K562 (cell line): ENCODE data around the gene LRRC47. TPM values are rescaled to one million over a fixed set of nuclear protein-coding genes. Genes with fewer than 3 reads are reported as not detected.

Experiments used
- ATAC-seq: fragments of 200-7000 bp; cut with Tn5 transposase; 3 replicates; pipeline ENCODE4 v1.9.1; 2020; ENCODE audit warnings: moderate library complexity
- BruUV-seq: library from RNA; stranded (reverse); fragments of 400-500 nt; replicated peaks from 2 replicates; lab custom pipeline; 2021; lab: Mats Ljungman, UMichigan
- CTCF ChIA-PET: fragments of 300-600 bp; formaldehyde crosslinking; extraction: SDS; loops from one replicate; lab custom pipeline; 2021; ENCODE audit warnings: low intra/inter-chr PET ratio; lab: Yijun Ruan, JAX
- POLR2A ChIA-PET: fragments of 300-600, 350-650 bp; sonication (Branson Sonifier 250); formaldehyde crosslinking; extraction: SDS; loops from one replicate; lab custom pipeline; 2021; ENCODE audit warnings: antibody characterized with exemption, inconsistent platforms; lab: Yijun Ruan, JAX
- DNase-seq, 4 experiments: peaks; one replicate each; pipeline versions ENCODE4 v3.0.0 to v3.0.0-alpha.2; 2011 to 2018; ENCODE audit warnings: low spot score in 3 of 4, mixed read lengths in 3 of 4; ENCODE audit errors: extremely low read depth in 1 of 4
- FAIRE-seq: peaks from 2 replicates; lab custom pipeline; 2011; peaks lifted over from hg19 to GRCh38; lab: Jason Lieb, UNC
- H2AFZ ChIP-seq: 2 replicates; pipeline ENCODE4 v1.6.0; 2011; ENCODE audit warnings: low read depth, low read length, control low read depth, inconsistent platforms
- H3K27ac ChIP-seq: fragments of 200-600 bp; 3 replicates; pipeline ENCODE4 v1.8.0; 2011; ENCODE audit warnings: low read depth, mild to moderate bottlenecking, control low read depth, inconsistent platforms, low read length, moderate library complexity, mixed read lengths; ENCODE audit errors: extremely low read depth
- H3K27me3 ChIP-seq, 2 experiments: fragments of 300-600 bp in 1 of 2; 2 replicates in 1 of 2; 3 replicates in 1 of 2; pipeline versions ENCODE4 v1.6.0 to v1.8.0; 2011; ENCODE audit warnings: inconsistent platforms in 2 of 2, low read length in 2 of 2, mild to moderate bottlenecking in 1 of 2, mixed read lengths in 1 of 2, moderate library complexity in 1 of 2; ENCODE audit not compliant: control insufficient read depth in 2 of 2, insufficient read depth in 2 of 2
- H3K36me3 ChIP-seq: fragments of 300-600 bp; 3 replicates; pipeline ENCODE4 v1.8.0; 2011; ENCODE audit warnings: mild to moderate bottlenecking, low read length, inconsistent platforms; ENCODE audit not compliant: control insufficient read depth, insufficient read depth
- H3K4me1 ChIP-seq, 2 experiments: fragments of 200-600 bp in 1 of 2; replicated peaks in 1 of 2; 2 replicates in 1 of 2; 3 replicates in 1 of 2; pipeline versions ENCODE4 v1.5.1 to v1.8.0; 2011; ENCODE audit warnings: inconsistent platforms in 2 of 2, low read length in 2 of 2, mild to moderate bottlenecking in 1 of 2, mixed read lengths in 1 of 2, moderate library complexity in 1 of 2; ENCODE audit not compliant: control insufficient read depth in 2 of 2, insufficient read depth in 2 of 2
- H3K4me2 ChIP-seq: 2 replicates; pipeline ENCODE4 v1.6.1; 2011; ENCODE audit warnings: low read length, control low read depth, inconsistent platforms, mixed read lengths; ENCODE audit not compliant: insufficient read depth
- H3K4me3 ChIP-seq: fragments of 200-600 bp; sonication (generic), shearing (Covaris generic); 2 replicates; pipeline ENCODE4 v1.5.1; 2016; ENCODE audit warnings: control low read depth, inconsistent platforms
- H3K79me2 ChIP-seq: fragments of 200-600 bp; 3 replicates; pipeline ENCODE4 v1.8.0; 2011; ENCODE audit warnings: low read length, inconsistent platforms; ENCODE audit not compliant: control insufficient read depth, insufficient read depth
- H3K9ac ChIP-seq, 2 experiments: 2 replicates each; pipeline versions ENCODE4 v1.6.0 to v1.6.1; 2011; ENCODE audit warnings: low read depth in 2 of 2, low read length in 2 of 2, control low read depth in 1 of 2, inconsistent platforms in 1 of 2, mild to moderate bottlenecking in 1 of 2, mixed read lengths in 1 of 2; ENCODE audit not compliant: insufficient read depth in 1 of 2
- H3K9me1 ChIP-seq: one replicate; pipeline ENCODE4 v1.6.0; 2011; ENCODE audit warnings: inconsistent platforms, mild to moderate bottlenecking, low read length, moderate library complexity; ENCODE audit not compliant: control insufficient read depth, insufficient read depth
- H3K9me3 ChIP-seq: replicated peaks from 2 replicates; pipeline ENCODE4 v1.5.1; 2011; ENCODE audit warnings: low read depth, low read length, inconsistent platforms; ENCODE audit not compliant: control insufficient read depth, insufficient read depth
- H4K20me1 ChIP-seq: replicated peaks from 2 replicates; pipeline ENCODE4 v1.6.1; 2011; ENCODE audit warnings: low read length, inconsistent platforms, mixed read lengths; ENCODE audit not compliant: control insufficient read depth, insufficient read depth
- CBFA2T3 ChIP-seq: fragments of 450-650 bp; IDR thresholded peaks from 2 replicates; pipeline ENCODE4 v1.6.1; 2017
- CTBP1 ChIP-seq: fragments of 450-650 bp; IDR thresholded peaks from 2 replicates; pipeline ENCODE4 v1.6.1; 2016; ENCODE audit warnings: borderline replicate concordance
- NFRKB ChIP-seq: fragments of 450-650 bp; IDR thresholded peaks from 2 replicates; pipeline ENCODE4 v1.6.1; 2016; ENCODE audit warnings: low read depth
- RCOR1 ChIP-seq, 2 experiments: IDR thresholded peaks; 2 replicates each; pipeline ENCODE4 v1.6.1; 2012; ENCODE audit warnings: low read depth in 2 of 2, low read length in 2 of 2, borderline replicate concordance in 1 of 2, improper control_type of control experiment in 1 of 2
- VEZF1 ChIP-seq: fragments of 200-800 bp; sonication (Bioruptor generic); IDR thresholded peaks from 2 replicates; pipeline ENCODE4 v1.6.1; 2017; ENCODE audit warnings: missing genetic modification characterization, missing compliant biosample characterization
- ZC3H8 ChIP-seq: fragments of 450-650 bp; IDR thresholded peaks from 2 replicates; pipeline ENCODE4 v1.6.1; 2017
- ZNF764 ChIP-seq: fragments of 250-450 bp; sonication (Bioruptor Pico); IDR thresholded peaks from 2 replicates; pipeline ENCODE4 v1.4.0; 2020; ENCODE audit warnings: low read depth, mild to moderate bottlenecking, moderate library complexity
- WGBS: fragments of 100-300 bp; shearing (Covaris generic); methylation state at CpG from one replicate; pipeline ENCODE4 v1.1.6; 2016; ENCODE audit warnings: low coverage, mixed read lengths; ENCODE audit not compliant: insufficient coverage; ENCODE audit errors: missing lambda C conversion rate; 5-methylcytosine and 5-hydroxymethylcytosine counted together
- in situ Hi-C: fragments of 300-500 bp; cut with MboI; formaldehyde crosslinking; loops from 4 replicates; pipeline ENCODE4 v1.15.0; 2018; ENCODE audit warnings: inconsistent platforms, mixed read lengths
- intact Hi-C: fragments of 100-400 bp; cut with micrococcal nuclease; formaldehyde crosslinking; loops from 2 replicates; pipeline ENCODE4 v1.14.2; 2022
- polyA plus RNA-seq, 8 experiments: library from polyadenylated mRNA; depleted of rRNA in 4 of 8; stranded (reverse) in 5 of 8; unstranded in 3 of 8; fragments of >200 nt; fragmentation: Nextera tagmentation in 2 of 8; fragmentation: Illumina TruSeq in 1 of 8; extraction: Ambion mirVana in 2 of 8; extraction: Trizol in 1 of 8; gene quantifications; 2 replicates each; pipeline versions ENCODE4 v1.2.1 to v1.2.3, GENCODE V29; 2011 to 2014; ENCODE audit warnings: inconsistent platforms in 1 of 8, missing spikeins in 1 of 8
- total RNA-seq, 7 experiments: library from RNA; depleted of rRNA in 6 of 7; stranded (reverse); fragments of >200 nt in 6 of 7; fragmentation: Illumina TruSeq in 2 of 7; extraction: Trizol in 2 of 7; gene quantifications; 2 replicates each; pipeline versions ENCODE4 v1.2.1 to v1.2.3, GENCODE V29; 2011 to 2021; ENCODE audit warnings: low replicate concordance in 1 of 7

LRRC47 gene
- total and polyA plus RNA-seq, 9 of the 15 experiments (the other 6 are each of a cell fraction or from before 2014, with no cell fraction given): 4.6 to 68.0 (median 35.9) TPM

GRCh38 chr1:3750741-3751140 lies 45.6 kb downstream of the LRRC47 start:
- no peak overlapping the region for H3K4me3 ChIP-seq
- WGBS: under 1% methylated on average over 6 of the region's 6 CpGs
- peaks cover 7% of the 10 kb centered on the region; the same call in 1 of the 2 replicates for H4K20me1 ChIP-seq
- peaks cover 4% of the 10 kb centered on the region; the same call in 2 of the 3 replicates for H3K36me3 ChIP-seq
- no peak overlapping the region; a peak in 1 of 4 replicates for H3K9ac ChIP-seq
- no peak for ATAC-seq
- TF ChIP-seq NFRKB (no peak), CTBP1 (peak; percentile 64; the same call in 1 of the 2 replicates), RCOR1 (IDR thresholded peaks at IDR 0.05; ENCODE audit: borderline replicate concordance in 1 of 2, low read depth in 2 of 2, low read length in 2 of 2) (peak in 1 of 2 experiments; percentile 47; a peak in 1 of 4 replicates), ZC3H8 (no peak), VEZF1 (CRISPR knock-in tag) (peak; percentile 13; the same call in 1 of the 2 replicates), ZNF764 (CRISPR knock-in tag) (no peak), CBFA2T3 (peak; percentile 21; the same call in 1 of the 2 replicates)
- TF ChIP-seq, all 486 proteins: peak for 4
- peaks cover 27 to 42% of the 10 kb centered on the region in 2 experiments for H3K4me1 ChIP-seq
- FAIRE-seq (no peak), DNase-seq (peak in 1 of 4 experiments; percentile 28)
- BruUV-seq: no TSS peak
- H3K9me1 ChIP-seq: peaks cover under 1% of the 10 kb centered on the region
- H3K27ac ChIP-seq: no peak overlapping the region; the same call in 2 of the 3 replicates
- peaks cover 9 to 10% of the 10 kb centered on the region in 2 experiments; a peak in 3 of 5 replicates for H3K27me3 ChIP-seq
- H3K9me3 ChIP-seq: no peaks in the 10 kb centered on the region
- intact Hi-C loops: no loop called here
- peaks cover 18% of the 10 kb centered on the region for H3K79me2 ChIP-seq
- in situ Hi-C loops: no loop called here
- H3K4me2 ChIP-seq: peak overlapping the region; percentile 57
- H2AFZ ChIP-seq: peak overlapping the region; percentile 49
- ChIA-PET CTCF (no interaction called here), POLR2A (no interaction called here)
